ENCODE measurements around the gene FAP.

The FAP gene

GRCh38 chr2:162243294-162243693 is at the start of gene FAP:
Gene FAP (minus strand): TSS chr2:162243445. CDS start chr2:162243327, 118 bp downstream.
- no peak for DNase-seq

- no peak for DNase-seq
These were observed 48.5 kb upstream of the FAP start for GRCh38 chr2:162291748-162292147.

DNA sequence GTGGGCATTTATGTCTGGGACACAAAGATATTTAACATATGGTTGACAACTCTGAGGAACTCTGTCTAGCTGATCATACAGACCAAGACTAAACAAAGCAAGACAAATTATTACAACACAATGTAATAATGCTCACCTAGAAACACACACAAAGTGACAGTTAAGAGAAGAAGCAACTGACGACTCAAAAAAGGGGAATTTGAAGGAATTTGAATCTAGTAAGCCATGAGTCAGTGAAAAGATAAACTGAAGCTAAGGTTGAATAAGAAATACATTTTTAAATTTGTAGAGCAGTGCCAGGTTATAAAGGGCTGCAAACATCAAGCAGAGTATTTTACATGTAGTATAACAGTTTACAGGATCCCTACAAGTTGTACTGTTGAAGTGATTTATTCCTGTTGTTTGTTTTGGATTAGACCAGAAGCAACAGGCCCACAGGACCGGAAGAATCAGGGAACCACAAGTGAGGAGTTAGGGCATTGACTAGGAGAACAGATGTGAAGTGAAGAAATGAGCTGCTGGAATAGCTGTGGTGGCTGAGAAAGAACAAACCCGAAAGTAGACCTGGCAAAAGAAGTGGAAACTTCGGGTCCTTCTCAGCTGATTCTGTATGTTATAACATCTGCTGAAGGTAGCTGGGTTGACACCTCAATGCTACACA is 39.6 kb upstream of the FAP start:
- DNase-seq, result no peak

DNA sequence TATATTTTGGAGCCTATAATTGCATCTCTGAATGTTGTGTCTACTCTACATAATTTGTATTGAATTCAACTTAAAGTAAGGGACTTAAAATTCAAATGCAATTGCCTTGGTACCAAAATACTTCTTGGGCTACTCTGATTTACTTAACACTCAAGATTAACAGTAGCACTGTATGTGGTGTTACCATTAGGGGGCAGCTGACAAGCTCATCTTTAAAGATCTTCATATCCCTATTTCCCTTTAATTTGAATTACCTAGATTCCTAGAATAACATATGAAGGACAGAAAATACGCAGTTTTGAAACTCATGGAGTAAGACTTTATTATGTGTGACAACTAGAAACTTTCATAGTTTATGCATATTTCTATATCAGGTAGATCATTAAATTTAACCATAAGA is 37.4 kb upstream of the FAP start:
- DNase-seq, result no peak

DNA sequence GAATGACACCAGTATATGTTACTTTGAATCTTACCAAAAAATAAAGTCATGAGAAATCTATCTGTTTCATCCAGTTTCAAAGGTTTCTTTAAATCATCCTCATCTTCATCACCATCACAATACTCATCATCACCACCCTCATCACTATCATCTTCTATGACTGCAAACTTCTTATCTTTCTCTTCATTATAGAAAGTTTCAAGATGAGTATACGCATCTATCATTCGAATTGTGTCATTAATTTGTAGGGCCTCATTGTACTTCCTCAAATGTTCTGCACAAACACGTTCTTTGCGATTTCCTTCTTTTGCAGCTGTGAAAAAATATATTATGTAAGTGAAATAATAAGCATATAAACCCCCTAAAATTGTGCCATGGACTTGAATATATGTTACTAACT is 34.1 kb upstream of the FAP start:
- no peak for DNase-seq

- DNase-seq, result no peak
These were observed 24.8 kb upstream of the FAP start for GRCh38 chr2:162267996-162268395.

DNA sequence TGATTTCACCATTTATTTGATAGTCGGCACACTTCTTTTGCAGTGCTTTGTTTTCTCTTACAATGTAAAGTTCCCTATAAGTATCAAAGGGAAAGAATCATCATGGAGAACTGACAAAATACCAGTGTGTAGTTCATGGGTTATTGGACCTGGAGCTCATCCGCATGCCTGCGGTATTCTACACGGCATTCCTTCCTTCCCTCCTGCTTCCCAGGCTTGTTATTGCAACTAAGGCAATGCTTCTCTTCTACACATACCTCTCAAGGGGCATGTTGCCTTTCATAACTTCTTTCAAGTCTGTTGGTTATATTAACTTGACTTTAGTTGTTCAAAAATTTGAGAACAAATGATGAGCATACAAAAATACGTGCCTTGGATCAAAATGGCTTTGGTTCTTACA is 24.3 kb upstream of the FAP start:
- no peak for DNase-seq

- DNase-seq, result no peak
These were observed 23.2 kb upstream of the FAP start for GRCh38 chr2:162266460-162266760.

DNA sequence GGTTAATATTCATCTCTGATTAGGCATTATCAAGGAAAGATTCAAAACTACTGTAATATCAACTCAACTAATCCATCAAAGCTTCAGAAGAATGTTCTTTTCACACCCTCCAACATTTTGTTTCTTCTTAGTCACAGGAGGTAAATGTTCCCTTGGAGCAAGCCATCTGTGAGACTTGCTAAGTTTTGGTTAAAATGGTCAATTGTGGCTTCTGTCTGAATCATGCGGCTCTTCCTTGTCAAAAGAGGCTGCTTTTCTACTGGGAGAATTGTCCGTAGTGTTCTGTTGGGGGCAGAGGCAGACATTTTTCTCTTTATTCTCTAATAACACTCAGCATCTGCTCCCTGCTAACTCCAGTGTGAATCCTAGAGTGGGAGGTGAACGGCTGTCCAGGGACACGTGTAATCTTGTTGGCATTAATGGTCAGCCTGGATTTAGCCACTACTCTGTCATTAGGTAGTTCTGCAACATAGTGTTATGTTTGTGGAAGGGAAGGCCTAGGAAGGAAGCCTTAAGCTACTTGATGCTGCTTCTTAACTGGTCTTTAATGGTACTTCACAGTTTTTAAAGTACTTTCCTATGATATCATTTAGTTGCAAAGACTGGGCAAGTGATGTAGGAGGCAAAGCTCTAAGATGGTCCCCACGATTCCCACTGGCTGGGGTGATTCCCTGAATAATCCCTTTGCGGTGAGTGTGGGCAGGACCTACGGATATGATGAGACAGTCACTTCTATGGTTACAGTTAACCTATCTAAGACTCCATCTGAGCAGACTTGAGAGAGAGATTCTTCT is 22.6 kb upstream of the FAP start:
- no peak for DNase-seq

DNA sequence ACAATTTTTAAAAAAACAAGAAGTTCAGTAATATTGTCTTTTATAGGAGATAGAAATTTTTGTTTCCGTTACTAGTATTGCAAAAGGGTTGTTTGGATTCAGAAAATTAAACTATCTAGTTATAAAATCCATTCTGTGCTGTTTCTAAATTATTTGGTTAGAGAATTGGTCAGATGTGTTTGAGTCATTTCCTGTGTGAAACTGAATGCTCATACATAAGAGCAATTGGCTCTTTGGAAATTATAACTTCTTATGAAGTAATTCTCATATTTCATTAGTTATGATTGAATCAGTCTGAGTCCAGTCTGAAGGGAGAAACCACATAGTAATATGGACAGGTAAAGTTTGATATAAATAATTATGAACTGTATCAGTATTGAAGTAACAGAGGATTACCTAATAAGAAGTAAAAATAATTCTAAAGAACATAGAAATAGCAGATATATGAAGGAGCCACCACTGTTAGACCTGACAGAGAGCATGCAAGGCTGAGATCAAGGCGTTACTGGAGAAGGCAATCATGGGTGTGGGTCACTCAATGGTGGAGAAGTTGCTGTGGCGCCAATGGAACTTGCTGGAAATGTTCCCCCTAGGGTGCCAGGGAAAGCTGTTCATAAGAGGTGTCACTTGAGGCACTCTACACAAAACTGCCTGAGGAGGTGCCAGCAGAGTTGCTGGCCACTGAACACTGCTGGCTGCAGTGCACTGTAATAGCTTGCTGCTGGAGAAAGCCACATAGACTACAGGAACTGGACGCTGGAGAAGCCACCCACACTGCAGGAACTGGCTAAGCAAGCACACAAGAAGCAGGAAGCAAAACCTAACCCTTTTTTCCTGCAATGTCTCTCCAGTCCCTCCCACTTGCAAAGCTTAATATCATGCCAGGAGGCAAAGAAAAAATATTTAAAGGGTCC is 18.0 kb upstream of the FAP start:
- no peak for DNase-seq

GRCh38 chr2:162258686-162259085 is 15.4 kb upstream of the FAP start:
- DNase-seq, result no peak

DNA sequence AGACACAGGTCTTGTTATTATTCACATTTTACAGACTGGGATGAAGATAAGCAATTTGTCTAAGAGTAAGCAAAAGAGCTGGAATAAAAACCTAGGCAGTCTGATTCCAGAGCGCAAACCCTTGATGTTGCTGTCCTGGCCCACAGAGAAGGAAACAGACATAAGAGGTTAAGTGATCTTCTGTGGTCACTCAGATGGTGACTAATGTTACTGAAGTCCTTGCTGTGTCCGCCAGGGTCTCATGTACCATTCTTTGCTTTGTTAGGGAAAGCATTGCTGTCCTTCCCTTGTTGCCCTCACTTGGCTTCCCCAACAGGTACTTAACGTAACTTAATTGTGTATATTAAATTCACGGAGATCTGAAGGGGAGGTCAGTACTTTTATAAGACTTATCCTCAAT is 14.9 kb upstream of the FAP start:
- DNase-seq, result no peak

GRCh38 chr2:162257425-162257824 is 14.2 kb upstream of the FAP start:
- DNase-seq, result no peak

- no peak for DNase-seq
These were observed 13.3 kb upstream of the FAP start for GRCh38 chr2:162256591-162256991.

- DNase-seq, result no peak
These were observed 11.1 kb upstream of the FAP start for GRCh38 chr2:162254236-162254871.

- no peak for DNase-seq
These were observed 10.2 kb upstream of the FAP start for GRCh38 chr2:162253435-162253834.

- DNase-seq, result no peak
These were observed 8.9 kb upstream of the FAP start for GRCh38 chr2:162252153-162252552.

DNA sequence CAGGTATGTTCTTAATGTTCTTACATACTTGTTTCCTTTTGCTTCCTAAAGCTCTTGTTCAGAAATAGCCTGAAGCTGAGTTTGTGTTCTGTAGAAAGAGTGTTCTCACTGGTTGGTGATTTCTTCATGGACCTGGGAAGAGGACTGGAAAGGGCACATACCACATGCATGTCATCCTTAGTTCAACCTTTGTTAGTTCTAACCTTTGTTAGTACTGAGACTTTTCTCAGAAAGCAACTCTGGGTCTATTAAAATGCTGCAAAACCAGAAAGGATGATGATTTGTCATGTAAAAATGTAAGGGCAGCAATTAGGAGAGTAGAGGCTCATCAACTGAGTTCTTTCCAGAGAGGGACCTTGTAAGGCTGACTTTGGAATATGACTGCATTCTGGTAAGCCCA is 2.5 kb upstream of the FAP start:
- DNase-seq, result no peak

DNA sequence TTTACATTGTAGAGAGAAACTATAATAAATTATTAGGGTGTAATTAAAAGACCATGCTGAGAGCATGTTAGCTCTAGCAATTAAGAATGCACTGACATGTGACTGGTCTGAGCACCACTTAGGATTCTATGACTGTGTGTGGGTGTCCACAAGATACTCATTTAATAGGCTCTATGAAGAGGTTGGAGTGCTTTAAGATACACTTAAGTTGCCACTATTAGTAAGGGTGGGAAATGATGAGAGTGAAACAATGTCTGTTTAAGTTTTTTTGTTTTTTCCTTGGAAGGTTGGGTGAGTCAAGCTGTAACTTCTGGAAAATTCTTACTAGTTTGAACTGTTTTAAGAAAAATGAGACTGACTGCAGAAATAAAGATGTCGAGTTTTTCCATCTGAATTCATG is 1.8 kb upstream of the FAP start:
- DNase-seq, result no peak

GRCh38 chr2:162244541-162245031 is 1.3 kb upstream of the FAP start:
- no peak for DNase-seq

DNA sequence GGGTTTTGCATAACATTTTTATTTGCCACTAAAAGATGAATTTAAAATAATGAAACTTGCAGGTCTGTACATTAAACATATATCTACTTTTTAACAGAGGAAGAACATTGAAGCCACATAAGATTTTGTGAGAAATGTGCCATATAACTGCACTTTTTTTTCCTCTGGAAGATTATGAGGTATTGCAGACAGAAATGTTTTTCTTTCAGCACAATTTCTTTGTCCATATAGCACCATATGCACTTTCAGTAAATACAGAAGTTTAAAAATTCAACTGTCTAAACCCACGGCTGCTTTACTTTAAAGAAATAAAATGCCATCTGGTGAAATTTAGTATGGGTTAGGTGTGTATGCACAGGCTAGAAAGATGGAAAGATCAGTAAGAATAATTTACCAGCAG is 470 bp upstream of the FAP start:
- DNase-seq, result no peak

- no peak for DNase-seq
These were observed 512 bp downstream of the FAP start for GRCh38 chr2:162242586-162243280.

- no peak for DNase-seq
These were observed 1.7 kb downstream of the FAP start for GRCh38 chr2:162241571-162241970.

Measured in SIG-M5 (cell line).